ENCODE results near the gene C8B. TPM values are rescaled to one million over a fixed set of nuclear protein-coding genes. Genes with fewer than 3 reads are reported as not detected.

The C8B gene
- total and polyA plus RNA-seq, 4 experiments from 2014 or later, result not detected

Other genes starting within 250 kb of the C8B start
- not detected for gene FYB2, start 146.6 kb downstream of the C8B start, total RNA-seq
- gene FYB2, start 146.6 kb downstream of the C8B start, polyA plus RNA-seq, result not detected
- gene C8A, start 111.2 kb downstream of the C8B start, total RNA-seq, result not detected
- not detected for gene C8A, start 111.2 kb downstream of the C8B start, polyA plus RNA-seq

All from CD4-positive, alpha-beta memory T cell (primary cell).